ENCODE data around the gene ALDOC.

Gene ALDOC

DNA sequence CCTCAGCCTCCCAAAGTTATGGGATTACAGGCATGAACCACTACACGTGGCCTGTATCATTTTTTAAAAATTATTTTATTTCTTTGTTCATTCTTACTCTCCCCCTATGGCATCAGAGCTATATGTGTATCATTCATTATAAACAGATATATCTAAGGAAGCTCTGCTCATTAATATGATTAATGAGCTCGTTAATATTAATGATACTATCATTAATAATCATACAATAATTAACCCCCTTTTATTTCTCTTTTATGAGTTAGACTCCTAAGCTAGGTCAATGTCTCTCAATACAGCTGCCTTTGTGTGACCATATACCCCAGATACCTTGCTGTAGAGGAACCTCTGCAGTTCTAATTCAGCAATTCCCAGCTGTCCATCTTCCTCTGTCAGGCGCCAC lies 41.8 kb upstream of the ALDOC start:
- H3K4me3 ChIP-seq (ENCODE audit: low read depth, low read length) = no peak overlapping the region
- TF ChIP-seq, protein P1, sequence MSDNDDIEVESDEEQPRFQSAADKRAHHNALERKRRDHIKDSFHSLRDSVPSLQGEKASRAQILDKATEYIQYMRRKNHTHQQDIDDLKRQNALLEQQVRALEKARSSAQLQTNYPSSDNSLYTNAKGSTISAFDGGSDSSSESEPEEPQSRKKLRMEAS (IDR thresholded peaks at IDR 0.05; ENCODE audit: low read depth, low read length) = no peak
- TF ChIP-seq MYC (IDR thresholded peaks at IDR 0.05; ENCODE audit: low read depth, low read length) = no peak
- no peak for TF ChIP-seq POLR2A (IDR thresholded peaks at IDR 0.05; ENCODE audit: extremely low read depth, insufficient read length)
- no peak for TF ChIP-seq CTCF (IDR thresholded peaks at IDR 0.05; ENCODE audit: low read depth, low read length)
- DNase-seq (ENCODE audit: low read depth) = no peak

GRCh38 chr17:28616281-28616680 lies 39.6 kb upstream of the ALDOC start:
- TF ChIP-seq POLR2A (IDR thresholded peaks at IDR 0.05; ENCODE audit: extremely low read depth, insufficient read length) = no peak
- TF ChIP-seq MYC (IDR thresholded peaks at IDR 0.05; ENCODE audit: low read depth, low read length) = no peak
- TF ChIP-seq, protein P1 (IDR thresholded peaks at IDR 0.05; ENCODE audit: low read depth, low read length) = no peak
- no peak for TF ChIP-seq CTCF (IDR thresholded peaks at IDR 0.05; ENCODE audit: low read depth, low read length)
- DNase-seq (ENCODE audit: low read depth) = no peak
- no peak overlapping the region for H3K4me3 ChIP-seq (ENCODE audit: low read depth, low read length)

GRCh38 chr17:28615260-28615940 lies 38.7 kb upstream of the ALDOC start:
- DNase-seq (ENCODE audit: low read depth) = no peak
- no peak overlapping the region for H3K4me3 ChIP-seq (ENCODE audit: low read depth, low read length)
- TF ChIP-seq, protein P1 (IDR thresholded peaks at IDR 0.05; ENCODE audit: low read depth, low read length) = no peak
- TF ChIP-seq POLR2A (IDR thresholded peaks at IDR 0.05; ENCODE audit: extremely low read depth, insufficient read length) (no peak), CTCF (IDR thresholded peaks at IDR 0.05; ENCODE audit: low read depth, low read length) (no peak), MYC (IDR thresholded peaks at IDR 0.05; ENCODE audit: low read depth, low read length) (no peak)

DNA sequence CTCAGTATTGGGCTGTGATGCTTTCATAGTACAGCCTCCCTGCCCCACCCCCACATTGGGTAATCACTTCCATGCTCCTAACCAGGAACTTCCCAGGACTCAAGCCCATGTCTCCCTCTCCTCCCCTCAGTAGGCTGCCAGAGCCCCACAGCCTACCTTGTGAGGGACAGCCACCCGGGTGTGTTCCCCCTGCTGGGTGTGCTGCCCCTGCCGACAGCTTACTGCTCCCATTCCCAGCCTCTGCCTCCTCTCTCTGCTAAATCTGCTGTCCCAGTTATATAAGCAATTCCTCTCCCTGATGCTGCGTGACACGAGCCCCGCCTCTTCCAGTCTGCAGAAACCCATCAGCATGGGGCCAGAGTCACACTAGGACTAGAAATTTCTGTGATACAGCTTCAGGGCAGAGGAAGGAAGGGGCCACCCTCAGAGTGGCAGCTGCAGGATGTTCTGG lies 37.3 kb upstream of the ALDOC start, which contains the start of gene RSKR:
RSKR (minus strand) TSS at position 255 of the 451 bp plus-strand sequence; CDS start at position 231, 24 bp downstream.
- peak; percentile 20 for DNase-seq (ENCODE audit: low read depth)
- no peak within 1 kb of the TSS for H3K4me3 ChIP-seq (ENCODE audit: low read depth, low read length)
- no peak for TF ChIP-seq MYC (IDR thresholded peaks at IDR 0.05; ENCODE audit: low read depth, low read length)

DNA sequence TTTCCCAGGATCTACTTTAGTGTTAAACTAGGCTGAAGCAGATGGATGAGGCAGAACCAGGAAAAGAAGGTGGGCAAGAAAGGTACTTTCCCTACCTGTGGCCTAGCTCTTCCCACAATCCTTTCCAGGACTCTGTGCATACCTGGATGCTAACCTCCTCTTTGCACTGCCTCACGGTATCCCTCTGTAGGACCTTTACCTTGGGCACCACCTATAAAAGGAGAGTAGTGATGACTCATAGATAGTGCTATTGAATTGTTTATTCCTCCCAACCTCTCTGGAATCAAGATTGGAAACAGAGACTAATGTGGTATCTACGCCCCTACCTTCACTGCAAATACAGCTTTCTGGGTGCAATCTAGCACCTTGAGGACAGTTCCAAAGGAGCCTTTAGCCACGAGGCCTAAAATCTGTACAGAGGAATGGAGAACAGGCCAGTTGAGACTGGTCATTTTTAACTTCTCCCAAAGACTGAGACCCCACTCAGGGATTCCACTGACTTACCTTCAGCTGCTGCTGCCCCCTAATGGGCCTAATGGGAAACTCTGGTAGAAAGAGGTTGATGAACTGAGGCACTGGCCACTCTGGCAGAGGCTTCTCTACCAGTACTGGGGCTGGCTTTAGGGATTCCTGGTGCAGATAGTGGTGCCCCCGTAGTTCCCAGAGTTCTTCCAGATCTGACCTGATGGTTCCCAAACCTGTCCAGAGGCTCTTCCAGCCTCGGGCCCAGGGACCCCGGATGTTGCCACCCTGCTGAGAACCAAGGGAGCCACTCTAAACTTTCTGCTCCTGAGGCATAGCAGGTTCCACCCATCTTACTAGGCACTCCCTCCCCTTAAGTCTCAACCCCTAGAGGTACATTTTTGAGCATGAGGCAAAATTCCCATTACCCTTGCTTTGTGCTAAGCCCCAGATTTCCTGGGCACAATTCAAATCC lies 36.5 kb upstream of the ALDOC start:
- TF ChIP-seq CTCF (IDR thresholded peaks at IDR 0.05; ENCODE audit: low read depth, low read length) (peak; percentile 76), POLR2A (IDR thresholded peaks at IDR 0.05; ENCODE audit: extremely low read depth, insufficient read length) (peak; percentile 5), MYC (IDR thresholded peaks at IDR 0.05; ENCODE audit: low read depth, low read length) (no peak)
- no peak overlapping the region for H3K4me3 ChIP-seq (ENCODE audit: low read depth, low read length)
- peak; percentile 65 for DNase-seq (ENCODE audit: low read depth)

DNA sequence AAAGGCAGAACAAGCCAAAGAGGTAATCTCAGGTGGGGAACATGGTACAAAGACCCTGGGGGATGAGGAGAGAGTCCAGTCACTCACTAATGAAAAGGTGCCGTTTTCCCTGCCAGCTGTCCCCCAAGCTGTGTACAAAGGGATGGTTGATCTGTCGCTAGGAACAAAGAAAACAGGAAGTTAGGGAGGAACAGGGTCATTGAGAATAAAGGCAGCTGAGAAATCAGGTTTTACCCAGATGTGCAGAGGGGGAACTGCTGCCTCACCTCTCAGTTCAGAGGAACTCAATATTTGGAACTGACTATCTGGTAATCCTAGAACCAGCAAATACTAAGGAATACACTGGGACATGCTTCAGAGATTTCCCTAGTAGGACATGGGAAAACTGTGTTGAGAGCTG lies 35.8 kb upstream of the ALDOC start:
- no peak overlapping the region for H3K4me3 ChIP-seq (ENCODE audit: low read depth, low read length)
- peak; percentile 24 for DNase-seq (ENCODE audit: low read depth)
- TF ChIP-seq, protein P1 (IDR thresholded peaks at IDR 0.05; ENCODE audit: low read depth, low read length) = no peak

Data from NB4 (cell line).